ENCODE results near the gene C1QTNF12.
"Not testable (repeated sequence)": the region's sequence is repeated elsewhere in the genome, so short reads cannot be mapped to it uniquely, and the experiment has no call there.

The C1QTNF12 gene

DNA sequence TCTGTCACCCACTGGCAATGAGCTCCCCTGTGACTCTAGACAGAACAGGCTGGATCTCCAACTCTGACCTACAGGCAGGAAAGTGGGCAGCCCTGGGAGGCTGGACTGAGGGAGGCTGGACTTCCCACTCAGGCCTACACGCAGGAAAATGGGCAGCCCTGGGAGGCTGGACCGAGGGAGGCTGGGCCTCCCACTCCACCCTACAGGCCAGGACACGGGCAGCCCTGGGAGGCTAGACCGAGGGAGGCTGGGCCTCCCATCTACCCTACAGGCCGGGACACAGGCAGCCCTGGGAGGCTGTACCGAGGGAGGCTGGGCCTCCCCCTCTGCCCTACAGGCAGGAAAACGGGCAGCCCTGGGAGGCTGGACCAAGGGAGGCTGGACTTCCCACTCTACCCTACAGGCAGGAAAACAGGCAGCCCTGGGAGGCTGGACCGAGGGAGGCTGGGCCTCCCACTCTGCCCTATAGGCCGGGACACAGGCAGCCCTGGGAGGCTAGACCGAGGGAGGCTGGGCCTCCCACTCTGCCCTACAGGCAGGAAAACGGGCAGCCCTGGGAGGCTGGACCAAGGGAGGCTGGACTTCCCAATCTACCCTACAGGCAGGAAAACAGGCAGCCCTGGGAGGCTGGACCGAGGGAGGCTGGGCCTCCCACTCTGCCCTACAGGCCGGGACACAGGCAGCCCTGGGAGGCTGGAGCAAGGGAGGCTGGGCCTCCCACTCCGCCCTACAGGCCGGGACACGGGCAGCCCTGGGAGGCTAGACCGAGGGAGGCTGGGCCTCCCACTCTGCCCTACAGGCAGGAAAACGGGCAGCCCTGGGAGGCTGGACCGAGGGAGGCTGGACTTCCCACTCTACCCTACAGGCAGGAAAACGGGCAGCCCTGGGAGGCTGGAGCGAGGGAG lies 1.7 kb upstream of the C1QTNF12 start:
- 92 to 93% methylated on average over 20 to 21 of the region's 21 CpGs for WGBS, 2 experiments
- peaks cover 25% of the 10 kb centered on the region for H3K27me3 ChIP-seq (ENCODE audit: control insufficient read depth, insufficient read depth, low read length, poor library complexity, severe bottlenecking)
- H3K27ac ChIP-seq (ENCODE audit: insufficient read depth, low read depth, low read length, poor library complexity, severe bottlenecking); H3K36me3 ChIP-seq (ENCODE audit: control insufficient read depth, insufficient read depth, low read length); H3K4me3 ChIP-seq (ENCODE audit: insufficient read depth, low read depth, low read length); H3K9me3 ChIP-seq (ENCODE audit: control insufficient read depth, low read length); H3K4me1 ChIP-seq (ENCODE audit: control insufficient read depth, insufficient read depth, low read length): not testable (repeated sequence)

DNA sequence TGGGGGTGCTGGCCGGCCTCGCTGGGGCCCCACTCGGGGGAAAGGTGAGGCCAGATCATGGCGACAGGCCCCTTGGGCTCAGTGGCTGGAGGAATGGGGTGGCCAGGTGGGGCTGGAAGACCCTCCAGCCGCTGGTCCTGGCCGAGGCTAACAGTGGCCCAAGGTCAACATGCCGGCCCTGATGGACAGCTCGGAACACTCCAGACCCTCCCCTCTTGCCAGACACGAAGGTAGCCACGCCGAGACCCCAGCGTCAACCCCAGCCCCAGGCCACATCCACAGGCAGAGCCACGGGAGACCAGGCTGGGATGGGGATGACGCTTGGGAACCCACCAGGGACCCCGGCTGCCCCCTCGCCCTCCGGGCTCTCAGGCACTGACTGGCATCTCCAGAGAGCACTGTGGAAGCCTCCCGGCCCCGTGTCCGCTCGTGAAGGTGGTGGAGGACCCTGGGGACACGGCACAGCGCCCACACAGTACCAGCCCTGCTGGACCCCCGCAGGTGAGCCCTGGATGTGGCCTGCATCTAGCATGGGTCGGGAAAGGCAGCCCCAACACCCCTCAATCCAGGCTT lies 905 bp upstream of the C1QTNF12 start:
- no peak overlapping the region for H3K4me3 ChIP-seq (ENCODE audit: insufficient read depth, low read depth, low read length)
- no peak overlapping the region for H3K27ac ChIP-seq (ENCODE audit: insufficient read depth, low read depth, low read length, poor library complexity, severe bottlenecking)
- H3K27me3 ChIP-seq (ENCODE audit: control insufficient read depth, insufficient read depth, low read length, poor library complexity, severe bottlenecking) = peaks cover 25% of the 10 kb centered on the region
- H3K9me3 ChIP-seq (ENCODE audit: control insufficient read depth, low read length) = no peaks in the 10 kb centered on the region
- H3K4me1 ChIP-seq (ENCODE audit: control insufficient read depth, insufficient read depth, low read length) = no peaks in the 10 kb centered on the region
- WGBS, 2 experiments = 81 to 82% methylated on average over 25 of the region's 25 CpGs
- H3K36me3 ChIP-seq (ENCODE audit: control insufficient read depth, insufficient read depth, low read length) = no peaks in the 10 kb centered on the region

- 45 to 48% methylated on average over 44 to 45 of the region's 45 CpGs for WGBS, 2 experiments
- Histone ChIP-seq H3K4me3 (ENCODE audit: insufficient read depth, low read depth, low read length) (peak overlapping the region; percentile 4), H3K4me1 (ENCODE audit: control insufficient read depth, insufficient read depth, low read length) (no peaks in the 10 kb centered on the region), H3K27me3 (ENCODE audit: control insufficient read depth, insufficient read depth, low read length, poor library complexity, severe bottlenecking) (peaks cover 25% of the 10 kb centered on the region), H3K27ac (ENCODE audit: insufficient read depth, low read depth, low read length, poor library complexity, severe bottlenecking) (no peak overlapping the region), H3K9me3 (ENCODE audit: control insufficient read depth, low read length) (no peaks in the 10 kb centered on the region), H3K36me3 (ENCODE audit: control insufficient read depth, insufficient read depth, low read length) (no peaks in the 10 kb centered on the region)
These were observed 525 bp downstream of the C1QTNF12 start for GRCh38 chr1:1245817-1246576.

- Histone ChIP-seq H3K4me1 (ENCODE audit: control insufficient read depth, insufficient read depth, low read length) (peaks cover under 1% of the 10 kb centered on the region), H3K36me3 (ENCODE audit: control insufficient read depth, insufficient read depth, low read length) (no peaks in the 10 kb centered on the region), H3K4me3 (ENCODE audit: insufficient read depth, low read depth, low read length) (no peak overlapping the region), H3K27ac (ENCODE audit: insufficient read depth, low read depth, low read length, poor library complexity, severe bottlenecking) (no peak overlapping the region), H3K9me3 (ENCODE audit: control insufficient read depth, low read length) (no peaks in the 10 kb centered on the region), H3K27me3 (ENCODE audit: control insufficient read depth, insufficient read depth, low read length, poor library complexity, severe bottlenecking) (peaks cover 25% of the 10 kb centered on the region)
- WGBS, 2 experiments = 85 to 90% methylated on average over 22 of the region's 23 CpGs
These were observed 1.2 kb downstream of the C1QTNF12 start for GRCh38 chr1:1245178-1245816.

- peaks cover 10% of the 10 kb centered on the region for H3K4me1 ChIP-seq (ENCODE audit: control insufficient read depth, insufficient read depth, low read length)
- no peak overlapping the region for H3K4me3 ChIP-seq (ENCODE audit: insufficient read depth, low read depth, low read length)
- H3K36me3 ChIP-seq (ENCODE audit: control insufficient read depth, insufficient read depth, low read length) = no peaks in the 10 kb centered on the region
- H3K9me3 ChIP-seq (ENCODE audit: control insufficient read depth, low read length) = no peaks in the 10 kb centered on the region
- peaks cover 25% of the 10 kb centered on the region for H3K27me3 ChIP-seq (ENCODE audit: control insufficient read depth, insufficient read depth, low read length, poor library complexity, severe bottlenecking)
- 87 to 89% methylated on average over 30 of the region's 30 CpGs for WGBS, 2 experiments
- no peak overlapping the region for H3K27ac ChIP-seq (ENCODE audit: insufficient read depth, low read depth, low read length, poor library complexity, severe bottlenecking)
These were observed 2.2 kb downstream of the C1QTNF12 start for GRCh38 chr1:1244192-1244811.

DNA sequence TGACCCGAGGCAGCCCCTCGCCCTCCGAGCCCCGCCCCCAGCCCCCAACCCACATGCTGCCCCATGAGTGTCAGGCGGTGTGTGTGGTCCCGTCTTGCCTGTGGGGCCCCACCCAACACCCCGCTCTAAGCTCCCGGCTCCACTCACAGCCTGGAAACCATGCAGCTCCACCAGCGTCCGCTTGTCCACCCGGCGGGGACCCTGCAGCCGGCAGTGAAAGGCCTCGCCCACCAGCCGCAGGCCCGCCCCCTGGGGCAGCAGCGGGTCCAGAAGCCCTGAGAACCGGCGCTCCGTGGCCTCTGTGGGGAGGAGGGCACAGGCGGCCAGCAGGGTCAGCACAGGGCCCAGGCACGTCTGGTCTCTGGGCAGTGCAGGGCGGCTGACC lies 2.7 kb downstream of the C1QTNF12 start:
- H3K4me3 ChIP-seq (ENCODE audit: insufficient read depth, low read depth, low read length) = no peak overlapping the region
- H3K9me3 ChIP-seq (ENCODE audit: control insufficient read depth, low read length) = no peaks in the 10 kb centered on the region
- H3K36me3 ChIP-seq (ENCODE audit: control insufficient read depth, insufficient read depth, low read length) = no peaks in the 10 kb centered on the region
- no peak overlapping the region for H3K27ac ChIP-seq (ENCODE audit: insufficient read depth, low read depth, low read length, poor library complexity, severe bottlenecking)
- peaks cover 25% of the 10 kb centered on the region for H3K27me3 ChIP-seq (ENCODE audit: control insufficient read depth, insufficient read depth, low read length, poor library complexity, severe bottlenecking)
- H3K4me1 ChIP-seq (ENCODE audit: control insufficient read depth, insufficient read depth, low read length) = peaks cover 11% of the 10 kb centered on the region
- 76 to 79% methylated on average over 23 of the region's 23 CpGs for WGBS, 2 experiments

GRCh38 chr1:1243266-1243660 lies 3.3 kb downstream of the C1QTNF12 start:
- WGBS, 2 experiments = 95% methylated on average over 23 of the region's 23 CpGs
- Histone ChIP-seq H3K4me1 (ENCODE audit: control insufficient read depth, insufficient read depth, low read length) (peaks cover 11% of the 10 kb centered on the region), H3K27ac (ENCODE audit: insufficient read depth, low read depth, low read length, poor library complexity, severe bottlenecking) (no peak overlapping the region), H3K27me3 (ENCODE audit: control insufficient read depth, insufficient read depth, low read length, poor library complexity, severe bottlenecking) (peaks cover 25% of the 10 kb centered on the region), H3K9me3 (ENCODE audit: control insufficient read depth, low read length) (no peaks in the 10 kb centered on the region), H3K36me3 (ENCODE audit: control insufficient read depth, insufficient read depth, low read length) (no peaks in the 10 kb centered on the region), H3K4me3 (ENCODE audit: insufficient read depth, low read depth, low read length) (no peak overlapping the region)

- Histone ChIP-seq H3K27ac (ENCODE audit: insufficient read depth, low read depth, low read length, poor library complexity, severe bottlenecking) (no peak overlapping the region), H3K27me3 (ENCODE audit: control insufficient read depth, insufficient read depth, low read length, poor library complexity, severe bottlenecking) (peaks cover 22% of the 10 kb centered on the region), H3K4me1 (ENCODE audit: control insufficient read depth, insufficient read depth, low read length) (peaks cover 11% of the 10 kb centered on the region), H3K9me3 (ENCODE audit: control insufficient read depth, low read length) (no peaks in the 10 kb centered on the region), H3K36me3 (ENCODE audit: control insufficient read depth, insufficient read depth, low read length) (no peaks in the 10 kb centered on the region), H3K4me3 (ENCODE audit: insufficient read depth, low read depth, low read length) (no peak overlapping the region)
- 93 to 94% methylated on average over 40 to 41 of the region's 41 CpGs for WGBS, 2 experiments
These were observed 3.9 kb downstream of the C1QTNF12 start for GRCh38 chr1:1242461-1243265.

GRCh38 chr1:1241588-1242219 lies 4.8 kb downstream of the C1QTNF12 start:
- Histone ChIP-seq H3K4me3 (ENCODE audit: insufficient read depth, low read depth, low read length) (no peak overlapping the region), H3K9me3 (ENCODE audit: control insufficient read depth, low read length) (no peaks in the 10 kb centered on the region), H3K36me3 (ENCODE audit: control insufficient read depth, insufficient read depth, low read length) (no peaks in the 10 kb centered on the region), H3K27me3 (ENCODE audit: control insufficient read depth, insufficient read depth, low read length, poor library complexity, severe bottlenecking) (peaks cover 13% of the 10 kb centered on the region), H3K4me1 (ENCODE audit: control insufficient read depth, insufficient read depth, low read length) (peaks cover 14% of the 10 kb centered on the region), H3K27ac (ENCODE audit: insufficient read depth, low read depth, low read length, poor library complexity, severe bottlenecking) (no peak overlapping the region)
- WGBS, 2 experiments = 93 to 95% methylated on average over 26 of the region's 26 CpGs

Data from ectodermal cell (in vitro differentiated cells).